HG02870 (cell line): ENCODE measurements around the gene RHOV.
"Not testable (repeated sequence)": the region's sequence is repeated elsewhere in the genome, so short reads cannot be mapped to it uniquely, and the experiment has no call there.

Experiments
- ATAC-seq: cut with Tn5 transposase; IDR thresholded peaks from one replicate; pipeline ENCODE4 v1.9.1; 2021; ENCODE audit warnings: mild to moderate bottlenecking, moderate library complexity; ENCODE audit not compliant: unreplicated experiment

The RHOV gene

GRCh38 chr15:40875991-40876730 is 2.1 kb upstream of the RHOV start:
- ATAC-seq, result no peak

- ATAC-seq, result no peak
Measured at GRCh38 chr15:40872791-40873693, 992 bp downstream of the RHOV start.

GRCh38 chr15:40871749-40872617 is 2.1 kb downstream of the RHOV start:
- ATAC-seq, result no peak

- ATAC-seq, result no peak
Measured at GRCh38 chr15:40870716-40871115, 3.3 kb downstream of the RHOV start.

GRCh38 chr15:40869686-40870085 is 4.3 kb downstream of the RHOV start:
- ATAC-seq, result no peak

GRCh38 chr15:40867199-40867598 is 6.8 kb downstream of the RHOV start:
- no peak for ATAC-seq

- ATAC-seq, result no peak
Measured at GRCh38 chr15:40863660-40864270, 10.3 kb downstream of the RHOV start.

GRCh38 chr15:40861147-40861546 is 12.9 kb downstream of the RHOV start:
- not testable (repeated sequence) for ATAC-seq

GRCh38 chr15:40859206-40859851 is 14.7 kb downstream of the RHOV start:
- ATAC-seq, result no peak

- ATAC-seq, result no peak
Measured at GRCh38 chr15:40858706-40859105, 15.3 kb downstream of the RHOV start.

GRCh38 chr15:40857601-40858341 is 16.3 kb downstream of the RHOV start:
- ATAC-seq, result no peak

GRCh38 chr15:40856746-40857145 is 17.3 kb downstream of the RHOV start:
- no peak for ATAC-seq

- no peak for ATAC-seq
Measured at GRCh38 chr15:40855706-40856234, 18.3 kb downstream of the RHOV start.

- no peak for ATAC-seq
Measured at GRCh38 chr15:40854161-40854560, 19.9 kb downstream of the RHOV start.

- ATAC-seq, result no peak
Measured at GRCh38 chr15:40853241-40853890, 20.7 kb downstream of the RHOV start.

- ATAC-seq, result no peak
Measured at GRCh38 chr15:40852529-40852928, 21.5 kb downstream of the RHOV start.

GRCh38 chr15:40850576-40851112 is 23.4 kb downstream of the RHOV start:
- ATAC-seq, result no peak

- peak; percentile 61 for ATAC-seq
Measured at GRCh38 chr15:40847223-40847961, 26.6 kb downstream of the RHOV start.
